Activated CD4-positive, CD25-positive, alpha-beta regulatory T cell (primary cell): ENCODE measurements around the gene TRAF4.
"Not testable (repeated sequence)": the region's sequence is repeated elsewhere in the genome, so short reads cannot be mapped to it uniquely, and the experiment has no call there.

Experiments
- DNase-seq, 4 experiments: peaks; one replicate each; lab custom pipeline; 2025; lab: John Stamatoyannopoulos, UW

The TRAF4 gene

GRCh38 chr17:28748852-28749515 is 5.2 kb downstream of the TRAF4 start:
- no peak for DNase-seq

DNA sequence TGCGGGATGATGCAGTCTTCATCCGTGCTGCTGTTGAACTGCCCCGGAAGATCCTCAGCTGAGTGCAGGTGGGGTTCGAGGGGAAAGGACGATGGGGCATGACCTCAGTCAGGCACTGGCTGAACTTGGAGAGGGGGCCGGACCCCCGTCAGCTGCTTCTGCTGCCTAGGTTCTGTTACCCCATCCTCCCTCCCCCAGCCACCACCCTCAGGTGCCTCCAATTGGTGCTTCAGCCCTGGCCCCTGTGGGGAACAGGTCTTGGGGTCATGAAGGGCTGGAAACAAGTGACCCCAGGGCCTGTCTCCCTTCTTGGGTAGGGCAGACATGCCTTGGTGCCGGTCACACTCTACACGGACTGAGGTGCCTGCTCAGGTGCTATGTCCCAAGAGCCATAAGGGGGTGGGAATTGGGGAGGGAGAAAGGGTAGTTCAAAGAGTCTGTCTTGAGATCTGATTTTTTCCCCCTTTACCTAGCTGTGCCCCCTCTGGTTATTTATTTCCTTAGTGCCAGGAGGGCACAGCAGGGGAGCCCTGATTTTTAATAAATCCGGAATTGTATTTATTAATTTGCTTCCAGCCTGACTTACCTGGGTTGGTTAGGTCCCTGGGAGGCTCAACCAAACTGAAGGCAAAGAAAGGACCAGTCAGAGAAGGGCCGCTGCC is 5.8 kb downstream of the TRAF4 start:
- no peak for DNase-seq

DNA sequence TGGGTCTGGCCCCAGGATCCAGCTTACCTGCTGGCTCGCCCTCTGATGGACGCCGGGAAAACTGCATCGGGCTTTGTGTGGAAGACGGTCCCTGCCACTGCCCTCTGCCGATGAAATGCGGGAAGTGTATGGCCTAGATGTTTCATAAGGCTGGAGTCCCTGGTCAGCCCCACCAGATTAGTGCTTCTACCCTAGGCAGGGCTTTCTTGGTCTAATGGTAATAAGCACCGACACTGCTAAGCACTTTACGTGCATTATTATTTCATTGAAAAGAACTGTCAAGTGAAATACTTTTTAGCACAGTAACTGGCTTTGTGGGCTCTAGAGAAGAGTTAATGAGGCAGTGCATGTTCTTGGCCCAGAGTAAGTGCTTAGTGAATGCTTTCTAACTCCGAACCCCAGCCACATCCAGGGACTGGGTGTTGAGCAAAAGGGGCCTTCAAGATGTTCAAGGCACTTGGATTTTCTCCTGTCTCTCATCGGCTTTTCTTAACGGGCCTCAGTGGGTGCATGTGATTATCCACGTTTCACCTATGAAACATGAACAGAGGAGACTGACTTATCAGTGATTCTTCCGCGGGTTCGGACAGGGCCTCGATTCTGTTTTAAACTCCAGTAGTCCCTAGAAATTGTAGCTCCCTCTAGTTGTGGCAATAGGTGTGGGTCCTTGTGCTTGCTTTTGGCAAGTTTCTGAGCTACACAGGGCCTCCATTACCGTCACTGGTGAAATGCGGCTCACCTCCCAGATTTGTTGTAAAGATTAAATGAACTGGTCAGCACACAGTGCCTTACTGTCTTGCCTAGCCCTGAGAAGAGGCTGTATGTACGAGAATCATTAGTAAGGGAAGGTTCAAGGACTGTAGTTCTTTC is 6.6 kb downstream of the TRAF4 start:
- peak; percentile 71 to 83 (median 75) for DNase-seq

DNA sequence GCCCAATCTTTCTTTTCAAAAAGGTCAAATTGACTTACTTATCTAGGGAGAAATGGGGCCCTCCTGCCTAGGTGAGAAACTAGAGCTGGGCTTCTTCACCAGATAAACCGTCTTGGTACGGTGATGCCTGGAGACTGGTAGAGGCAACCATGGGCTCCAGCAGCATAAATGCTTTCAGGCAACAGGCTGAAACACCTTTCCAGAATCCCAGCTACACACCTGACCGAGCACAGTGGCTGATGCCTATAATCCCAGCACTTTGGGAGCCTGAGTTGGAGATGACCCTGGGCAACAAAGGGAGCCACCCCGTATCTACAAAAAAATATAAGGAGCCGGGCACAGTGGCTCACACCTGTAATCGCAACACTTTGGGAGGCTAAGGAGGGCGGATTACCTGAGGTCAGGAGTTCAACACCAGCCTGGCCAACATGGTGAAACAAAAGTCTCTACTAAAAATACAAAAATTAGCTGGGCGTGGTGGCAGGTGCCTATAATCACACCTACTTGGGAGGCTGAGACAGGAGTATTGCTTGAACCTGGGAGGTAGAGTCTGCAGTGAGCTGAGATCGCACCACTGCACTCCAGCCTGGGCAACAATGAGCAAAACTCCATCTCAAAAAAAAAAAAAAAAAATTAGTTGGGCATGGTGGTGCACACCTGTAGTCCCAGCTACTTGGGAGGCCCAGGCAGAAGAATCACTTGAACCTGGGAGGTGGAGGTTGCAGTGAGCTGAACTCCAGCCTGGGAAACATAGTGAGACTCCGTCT is 8.0 kb downstream of the TRAF4 start:
- no peak for DNase-seq

DNA sequence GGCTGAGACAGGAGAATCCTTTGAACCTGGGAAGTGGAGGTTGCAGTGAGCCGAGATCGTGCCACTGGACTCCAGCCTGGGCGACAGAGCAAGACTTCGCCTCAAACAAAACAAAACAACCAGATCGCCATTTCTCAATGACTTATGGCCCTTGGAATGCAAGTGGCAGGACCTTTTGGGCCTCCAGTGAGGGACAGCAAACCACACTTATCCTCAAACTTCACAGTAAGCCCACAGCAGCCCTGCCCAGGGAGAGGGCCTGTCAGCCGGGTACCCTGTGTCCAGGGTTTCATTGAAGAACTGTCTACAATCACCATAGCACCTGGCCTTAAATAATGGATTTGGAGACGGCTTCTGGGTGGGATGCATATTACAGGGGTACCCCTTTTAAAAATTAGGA is 11.7 kb downstream of the TRAF4 start:
- DNase-seq, result no peak

- DNase-seq, result no peak
These were observed 12.4 kb downstream of the TRAF4 start for GRCh38 chr17:28756049-28756804.

DNA sequence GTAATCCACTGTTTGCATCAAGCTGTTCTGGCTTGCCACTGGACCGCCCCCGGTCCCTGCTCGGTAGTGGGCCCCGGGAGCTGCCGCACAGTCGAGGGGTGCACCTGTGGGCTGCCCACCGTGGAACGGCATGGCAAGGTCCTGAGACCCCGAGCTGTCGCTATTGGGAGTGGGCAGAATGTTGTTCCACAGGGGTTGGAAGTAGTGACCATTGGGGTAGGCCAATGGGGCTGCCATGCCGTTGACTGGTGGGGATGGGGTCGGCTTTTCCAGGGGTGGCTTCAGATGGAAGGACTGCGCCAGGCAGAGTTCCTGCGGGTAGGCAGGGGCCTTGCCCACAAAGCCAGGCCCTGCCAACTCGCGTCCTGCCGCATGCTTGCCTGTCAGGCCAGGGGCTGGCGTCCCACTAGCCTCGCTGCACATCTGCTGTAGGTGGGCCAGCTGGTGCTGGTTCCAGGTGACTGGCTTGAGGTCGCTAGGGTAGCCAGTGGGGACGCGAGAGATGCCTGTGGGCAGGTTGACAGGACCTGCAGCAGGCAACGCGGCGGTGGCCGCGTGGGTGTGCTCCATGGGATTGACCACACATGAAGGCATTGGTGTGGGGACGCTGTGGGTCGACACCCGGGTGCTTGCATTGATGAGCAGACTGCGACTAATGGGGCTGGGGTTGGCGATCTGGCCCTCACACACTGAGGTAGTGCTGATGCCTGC is 14.8 kb downstream of the TRAF4 start:
- DNase-seq, result no peak

- no peak for DNase-seq
These were observed 15.6 kb downstream of the TRAF4 start for GRCh38 chr17:28759256-28759865.

DNA sequence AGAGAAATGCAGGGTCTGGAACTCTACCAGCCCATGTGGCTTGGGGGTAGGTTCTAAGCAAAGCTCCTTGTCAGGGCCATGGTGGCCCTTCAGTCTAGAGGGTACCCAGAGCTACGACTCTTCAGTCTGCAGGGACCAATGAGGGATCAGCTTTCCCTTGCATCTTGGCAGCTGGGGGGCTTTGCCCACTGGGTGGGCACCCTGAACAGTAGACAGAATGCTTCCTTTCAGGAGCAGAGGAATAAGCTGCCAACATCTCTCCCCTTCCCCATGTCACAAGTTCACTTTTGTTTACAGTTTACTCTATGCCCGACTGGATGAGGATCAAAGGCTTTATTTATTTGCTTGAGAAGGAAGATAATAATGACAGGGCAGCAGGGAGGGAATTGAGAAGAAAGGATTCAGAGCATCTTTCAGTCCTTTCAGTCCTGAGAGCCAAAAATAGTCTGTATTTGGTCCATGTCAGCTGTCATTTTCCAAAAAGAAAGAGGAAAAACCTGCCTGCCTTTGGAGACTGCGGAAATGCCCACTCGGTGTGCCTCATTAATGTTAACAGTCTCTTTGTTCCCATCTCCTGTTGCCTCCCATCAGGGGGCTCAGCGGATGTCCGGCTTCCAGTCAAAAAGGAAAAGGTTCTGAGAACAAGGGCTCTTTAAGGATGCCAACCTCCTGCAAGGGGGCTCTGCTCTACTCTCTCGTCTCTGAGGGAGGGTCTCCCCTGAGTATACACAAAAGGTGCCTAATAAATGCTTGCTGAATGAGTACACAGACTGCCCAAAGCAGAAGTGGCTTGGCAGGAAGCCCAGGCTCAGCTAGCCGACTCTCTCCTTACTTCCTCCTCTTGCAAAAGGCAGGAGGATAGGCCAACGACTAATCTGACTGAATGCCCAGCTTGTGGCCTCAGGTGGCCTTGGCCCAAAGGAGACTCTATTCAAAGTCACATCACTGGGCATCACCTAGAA is 17.1 kb downstream of the TRAF4 start:
- DNase-seq, result no peak

- no peak for DNase-seq
These were observed 19.5 kb downstream of the TRAF4 start for GRCh38 chr17:28763137-28763799.

GRCh38 chr17:28763804-28764266 is 20.0 kb downstream of the TRAF4 start:
- DNase-seq, result peak; percentile 53 to 75 (median 67)

DNA sequence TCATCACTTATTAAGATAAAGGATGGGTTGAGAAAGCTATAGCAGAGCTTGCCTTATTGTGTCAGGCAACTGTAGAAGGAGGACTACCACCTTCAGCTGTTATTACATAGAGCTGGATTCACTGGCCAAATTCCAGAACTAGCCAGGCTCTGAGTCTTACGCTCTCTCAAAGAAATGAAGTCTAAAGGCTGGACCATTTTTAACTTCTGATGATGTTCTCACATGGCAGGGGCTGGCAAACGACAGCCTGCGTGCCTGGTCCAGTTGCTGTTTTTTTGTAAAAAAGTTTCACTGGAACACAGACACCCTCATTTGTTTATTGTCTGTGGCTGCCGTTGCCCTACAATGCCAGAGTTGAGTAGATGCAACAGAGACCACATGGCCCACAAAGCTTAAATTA is 21.2 kb downstream of the TRAF4 start:
- DNase-seq, result no peak

GRCh38 chr17:28773736-28774135 is 29.9 kb downstream of the TRAF4 start:
- no peak for DNase-seq

DNA sequence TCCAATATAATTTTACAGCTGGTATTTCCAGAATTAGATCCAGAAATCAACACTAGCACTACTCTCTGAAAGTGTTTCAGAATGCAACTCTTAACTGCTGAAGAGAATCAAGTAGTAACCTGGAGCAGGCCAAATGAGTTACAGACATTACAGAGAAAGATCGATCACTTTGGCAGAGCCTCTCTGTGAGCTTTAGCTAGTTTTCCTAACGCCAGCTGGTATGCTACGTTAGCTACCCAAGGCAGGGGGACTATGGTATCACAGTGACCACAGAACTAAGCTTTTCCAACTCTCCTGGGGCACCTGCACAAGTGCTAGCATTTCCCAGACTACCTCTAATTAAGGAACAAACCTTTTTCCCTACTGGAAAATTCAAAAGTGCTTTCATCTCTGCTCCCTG is 30.4 kb downstream of the TRAF4 start:
- DNase-seq, result no peak

DNA sequence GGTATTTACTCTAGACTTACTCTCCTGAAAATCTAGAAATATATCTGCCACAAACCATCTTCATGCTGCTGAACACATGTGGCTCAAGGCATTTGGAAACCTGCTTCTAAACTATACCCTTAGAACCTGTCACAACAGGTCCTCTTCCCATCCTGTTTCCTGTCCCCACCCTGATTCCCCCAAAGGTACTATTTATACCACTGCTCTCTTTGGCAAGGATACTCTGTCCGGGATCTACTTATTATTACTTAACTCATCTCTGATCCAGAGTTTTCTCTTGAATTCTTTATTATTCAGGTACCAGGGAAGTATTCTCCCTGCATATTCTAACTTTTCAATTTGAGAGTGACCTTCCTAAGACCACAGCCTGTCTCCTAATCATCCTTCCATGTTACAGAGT is 33.4 kb downstream of the TRAF4 start:
- no peak for DNase-seq

DNA sequence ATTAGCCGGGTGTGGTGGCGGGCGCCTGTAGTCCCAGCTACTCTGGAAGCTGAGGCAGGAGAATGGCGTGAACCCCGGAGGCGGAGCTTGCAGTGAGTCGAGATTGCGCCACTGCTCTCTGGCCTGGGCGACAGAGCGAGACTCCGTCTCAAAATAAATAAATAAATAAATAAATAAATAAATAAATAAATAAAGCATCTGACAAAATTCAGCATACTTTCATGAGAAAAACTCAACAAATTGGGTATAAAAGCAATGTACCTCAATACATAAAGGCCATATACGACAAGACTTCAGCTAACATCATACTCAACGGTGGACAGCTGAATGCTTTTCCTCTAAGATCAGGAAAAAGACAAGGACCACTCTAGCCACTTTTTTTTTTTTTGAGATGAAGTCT is 35.8 kb downstream of the TRAF4 start:
- DNase-seq, result not testable (repeated sequence)

DNA sequence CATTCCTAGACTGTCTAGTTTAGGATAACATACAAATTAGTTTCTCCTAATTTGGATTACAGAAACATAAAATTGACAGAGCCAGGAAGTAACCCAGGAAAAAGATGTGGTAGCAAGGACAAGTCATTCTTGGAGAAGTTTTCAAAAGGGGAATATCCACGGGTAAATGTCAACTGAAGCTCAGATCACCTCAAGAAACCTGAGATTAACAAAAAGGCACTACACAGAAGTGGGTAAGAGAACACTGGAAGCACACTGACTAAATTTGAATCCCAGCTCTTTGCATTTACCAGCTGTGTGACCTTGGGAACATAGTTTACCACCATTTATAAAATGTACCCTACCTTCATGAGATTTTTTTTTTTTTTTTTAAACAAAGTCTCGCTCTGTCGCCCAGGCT is 39.4 kb downstream of the TRAF4 start:
- no peak for DNase-seq

DNA sequence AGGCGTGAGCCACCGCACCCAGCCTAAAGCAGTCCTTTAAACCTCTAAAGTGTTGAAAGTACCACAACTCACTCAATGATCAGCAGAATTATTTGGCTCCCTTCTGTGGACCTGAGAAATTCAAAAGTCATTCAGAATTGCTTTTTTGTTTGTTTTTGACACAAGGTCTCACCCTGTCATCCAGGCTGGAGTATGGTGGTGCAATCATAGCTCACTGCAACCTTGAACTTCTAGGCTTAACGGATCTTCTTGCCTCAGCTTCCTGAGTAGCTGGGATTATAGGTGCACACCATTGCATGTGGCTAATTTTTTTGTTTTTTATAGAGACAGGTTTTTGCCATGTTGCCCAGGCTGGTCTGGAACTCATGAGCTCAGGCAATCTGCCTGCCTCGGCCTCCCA is 44.3 kb downstream of the TRAF4 start:
- no peak for DNase-seq
